ENCODE results near the gene ZC3H7A. TPM values are rescaled to one million over a fixed set of nuclear protein-coding genes. Genes with fewer than 3 reads are reported as not detected.

The ZC3H7A gene
- total and polyA plus RNA-seq, 2 of the 4 experiments (the other 2 are of a cell fraction): 22.2 to 53.9 TPM

GRCh38 chr16:11716336-11716735, 80.7 kb downstream of the ZC3H7A start:
- H3K23ac ChIP-seq (ENCODE audit: low read depth, low read length): no peak overlapping the region
- no peak overlapping the region for H2BK20ac ChIP-seq (ENCODE audit: low read depth, low read length)
- no peak overlapping the region for H3K4me2 ChIP-seq (ENCODE audit: low read depth, low read length)
- peaks cover 2% of the 10 kb centered on the region; the same call in 1 of the 2 replicates for H3K4me1 ChIP-seq (ENCODE audit: control insufficient read depth, insufficient read depth, low read length)
- H2BK5ac ChIP-seq (ENCODE audit: low read depth, low read length, poor library complexity, severe bottlenecking): no peak overlapping the region
- TF ChIP-seq RCOR1 (IDR thresholded peaks at IDR 0.05; ENCODE audit: insufficient replicate concordance, low read length) (no peak), ELK1 (IDR thresholded peaks at IDR 0.05; ENCODE audit: borderline replicate concordance, low read depth, low read length) (no peak), RAD21 (IDR thresholded peaks at IDR 0.05; ENCODE audit: low read length) (no peak), SMC3 (IDR thresholded peaks at IDR 0.05; ENCODE audit: low read depth, low read length) (no peak), BHLHE40 (IDR thresholded peaks at IDR 0.05; ENCODE audit: low read depth, low read length) (no peak), RFX5 (IDR thresholded peaks at IDR 0.05; ENCODE audit: low read depth, low read length) (no peak), CTCF (conservative IDR thresholded peaks at IDR 0.05; ENCODE audit: low read depth, low read length) (no peak), FOS (IDR thresholded peaks at IDR 0.05; ENCODE audit: low read depth, low read length) (no peak), USF2 (IDR thresholded peaks at IDR 0.05; ENCODE audit: low read depth, low read length) (no peak), MAZ (IDR thresholded peaks at IDR 0.05; ENCODE audit: borderline replicate concordance, low read depth, low read length) (no peak)
- H2AK9ac ChIP-seq (replicated peaks; ENCODE audit: low read depth, low read length, poor library complexity): no peak overlapping the region
- no TSS peak for BruUV-seq (replicated peaks)
- H3K27ac ChIP-seq (ENCODE audit: insufficient read depth, low read length): no peak overlapping the region
- intact Hi-C loops (cut with micrococcal nuclease) (loop anchor here (10.0 kb wide), 1 partner anchor 752 kb away; no protein-coding TSS in a partner anchor), dilution Hi-C loops (cut with HindIII; ENCODE audit: low sequenced_read_pairs, unreplicated experiment) (no loop called here), in situ Hi-C loops (cut with MboI; ENCODE audit: low sequenced_read_pairs) (loop anchor here (10.0 kb wide), 1 partner anchor 752 kb away; no protein-coding TSS in a partner anchor)
- H2BK15ac ChIP-seq (ENCODE audit: low read depth, low read length): no peak overlapping the region
- H3K56ac ChIP-seq (ENCODE audit: extremely low read depth, insufficient read depth, low read length): no peak overlapping the region
- H3K14ac ChIP-seq (replicated peaks; ENCODE audit: low read depth, low read length): no peak overlapping the region
- no peaks in the 10 kb centered on the region for H3K9me3 ChIP-seq (ENCODE audit: control insufficient read depth, insufficient read depth, low read length)
- H3K4ac ChIP-seq (ENCODE audit: low read depth, low read length): no peak overlapping the region
- no peak overlapping the region for H3K18ac ChIP-seq (ENCODE audit: low read depth, low read length)
- peaks cover 5% of the 10 kb centered on the region; the same call in 1 of the 2 replicates for H4K20me1 ChIP-seq (ENCODE audit: insufficient read depth, low read length)
- ChIA-PET POLR2A (ENCODE audit: unreplicated experiment) (no interaction called here), CTCF (no interaction called here)
- no peak overlapping the region for H2AK5ac ChIP-seq (ENCODE audit: low read depth, low read length)
- H4K91ac ChIP-seq (ENCODE audit: insufficient read depth, low read depth, low read length): no peak overlapping the region
- DNase-seq: no peak
- peaks cover 29% of the 10 kb centered on the region for H3K36me3 ChIP-seq (ENCODE audit: control insufficient read depth, insufficient read depth, low read length)
- H4K8ac ChIP-seq (ENCODE audit: low read depth in 2 of 2, low read length in 2 of 2): no peak overlapping the region
- no peak overlapping the region for H2AFZ ChIP-seq (replicated peaks; ENCODE audit: low read length, poor library complexity)
- H3K27me3 ChIP-seq (ENCODE audit: control insufficient read depth, insufficient read depth, low read length): no peaks in the 10 kb centered on the region
- H3K9me1 ChIP-seq (ENCODE audit: insufficient read depth, low read length): no peaks in the 10 kb centered on the region
- no peak overlapping the region for H3K9ac ChIP-seq (ENCODE audit: low read depth, low read length)
- no peak for ATAC-seq (ENCODE audit: low read depth)
- H4K5ac ChIP-seq (ENCODE audit: low read depth, low read length): no peak overlapping the region
- H2BK120ac ChIP-seq (ENCODE audit: low read depth, low read length): no peak overlapping the region
- H3K79me1 ChIP-seq (ENCODE audit: low read depth in 1 of 2, low read length in 2 of 2): peaks cover 18 to 25% of the 10 kb centered on the region in 2 experiments
- no peak overlapping the region for H3K4me3 ChIP-seq (ENCODE audit: insufficient read depth, low read depth, low read length)

Measured in IMR-90 (cell line).